Subcutaneous abdominal adipose tissue (tissue), 5 donors: ENCODE data around the gene PHLDA1.

Source experiments
- H3K27ac ChIP-seq: one replicate; pipeline ENCODE4 v1.7.0; 2013; ENCODE audit warnings: low read depth, mild to moderate bottlenecking, inconsistent platforms, low read length, moderate library complexity
- H3K27me3 ChIP-seq, 5 donors: one replicate each; pipeline ENCODE4 v1.7.0; 2013; ENCODE audit warnings: low read length in 5 of 5, inconsistent platforms in 1 of 5; ENCODE audit not compliant: control insufficient read depth in 5 of 5, insufficient read depth in 4 of 5
- H3K36me3 ChIP-seq, 5 donors: one replicate each; pipeline ENCODE4 v1.7.0; 2013; ENCODE audit warnings: low read length in 5 of 5; ENCODE audit not compliant: control insufficient read depth in 5 of 5, insufficient read depth in 5 of 5
- H3K4me1 ChIP-seq, 5 donors: one replicate each; pipeline ENCODE4 v1.7.0; 2013; ENCODE audit warnings: low read length in 5 of 5, mild to moderate bottlenecking in 3 of 5, moderate library complexity in 1 of 5; ENCODE audit not compliant: control insufficient read depth in 5 of 5, insufficient read depth in 5 of 5
- H3K4me3 ChIP-seq, 5 donors: one replicate each; pipeline ENCODE4 v1.7.0; 2013; ENCODE audit warnings: low read length in 5 of 5, low read depth in 1 of 5
- H3K9ac ChIP-seq, 5 donors: one replicate each; pipeline ENCODE4 v1.7.0; 2013; ENCODE audit warnings: low read length in 5 of 5, mild to moderate bottlenecking in 4 of 5, moderate library complexity in 3 of 5
- H3K9me3 ChIP-seq, 5 donors: one replicate each; pipeline ENCODE4 v1.7.0; 2013; ENCODE audit warnings: low read length in 5 of 5; ENCODE audit not compliant: control insufficient read depth in 5 of 5
- donor health status: healthy.
- donor health status: healthy.
- donor health status: healthy.
- donor health status: healthy.
- donor health status: healthy.

PHLDA1 gene

GRCh38 chr12:76041406-76041805 is 9.8 kb upstream of the PHLDA1 start:
- H3K4me3 ChIP-seq: no peak overlapping the region
- H3K4me1 ChIP-seq: peaks cover 0 to 5% (median 0%) of the 10 kb centered on the region in 5 donors
- H3K27me3 ChIP-seq: no peaks in the 10 kb centered on the region
- no peaks in the 10 kb centered on the region for H3K9me3 ChIP-seq
- H3K36me3 ChIP-seq: peaks cover 0 to 6% (median 4%) of the 10 kb centered on the region in 5 donors
- no peak overlapping the region for H3K9ac ChIP-seq
- H3K27ac ChIP-seq: no peak overlapping the region

GRCh38 chr12:76040461-76040860 is 8.9 kb upstream of the PHLDA1 start:
- Histone ChIP-seq H3K27ac (no peak overlapping the region), H3K36me3 (peaks cover 0 to 6% (median 4%) of the 10 kb centered on the region in 5 donors), H3K9me3 (no peaks in the 10 kb centered on the region), H3K9ac (no peak overlapping the region), H3K27me3 (no peaks in the 10 kb centered on the region), H3K4me3 (no peak overlapping the region), H3K4me1 (peaks cover 0 to 5% (median 0%) of the 10 kb centered on the region in 5 donors)

GRCh38 chr12:76038176-76038575 is 6.6 kb upstream of the PHLDA1 start:
- H3K27ac ChIP-seq: no peak overlapping the region
- no peak overlapping the region for H3K4me3 ChIP-seq
- H3K4me1 ChIP-seq: peaks cover 0 to 5% (median 2%) of the 10 kb centered on the region in 5 donors
- H3K9ac ChIP-seq: no peak overlapping the region
- H3K27me3 ChIP-seq: no peaks in the 10 kb centered on the region
- H3K36me3 ChIP-seq: no peaks in the 10 kb centered on the region
- H3K9me3 ChIP-seq: no peaks in the 10 kb centered on the region

GRCh38 chr12:76037130-76038103 is 5.8 kb upstream of the PHLDA1 start:
- Histone ChIP-seq H3K4me3 (no peak overlapping the region), H3K36me3 (no peaks in the 10 kb centered on the region), H3K9ac (no peak overlapping the region), H3K27me3 (no peaks in the 10 kb centered on the region), H3K27ac (no peak overlapping the region), H3K4me1 (peaks cover 0 to 12% (median 9%) of the 10 kb centered on the region in 5 donors), H3K9me3 (no peaks in the 10 kb centered on the region)

GRCh38 chr12:76035045-76035444 is 3.5 kb upstream of the PHLDA1 start:
- H3K9ac ChIP-seq: no peak overlapping the region
- peaks cover 1 to 29% (median 19%) of the 10 kb centered on the region in 5 donors for H3K4me1 ChIP-seq
- H3K4me3 ChIP-seq: no peak overlapping the region
- no peaks in the 10 kb centered on the region for H3K9me3 ChIP-seq
- peaks cover 0 to 3% (median 0%) of the 10 kb centered on the region in 5 donors for H3K27me3 ChIP-seq
- H3K36me3 ChIP-seq: no peaks in the 10 kb centered on the region
- no peak overlapping the region for H3K27ac ChIP-seq

- peak overlapping the region in 2 of 5 donors; percentile 86 to 96 for H3K9ac ChIP-seq
- H3K36me3 ChIP-seq: no peaks in the 10 kb centered on the region
- peaks cover 0 to 13% (median 2%) of the 10 kb centered on the region in 5 donors for H3K27me3 ChIP-seq
- peak overlapping the region in 4 of 5 donors; percentile 75 to 85 (median 81) for H3K4me3 ChIP-seq
- peak overlapping the region; percentile 85 for H3K27ac ChIP-seq
- H3K4me1 ChIP-seq: peaks cover 1 to 33% (median 27%) of the 10 kb centered on the region in 5 donors
- H3K9me3 ChIP-seq: no peaks in the 10 kb centered on the region
These were observed 1.8 kb upstream of the PHLDA1 start for GRCh38 chr12:76033081-76034011.

GRCh38 chr12:76032043-76032981 is 736 bp upstream of the PHLDA1 start:
- H3K4me3 ChIP-seq: peak overlapping the region; percentile 75 to 93 (median 83)
- peaks cover 1 to 33% (median 26%) of the 10 kb centered on the region in 5 donors for H3K4me1 ChIP-seq
- no peaks in the 10 kb centered on the region for H3K36me3 ChIP-seq
- H3K9ac ChIP-seq: peak overlapping the region; percentile 41 to 96 (median 86)
- H3K27me3 ChIP-seq: peaks cover 0 to 13% (median 2%) of the 10 kb centered on the region in 5 donors
- peak overlapping the region; percentile 85 for H3K27ac ChIP-seq
- H3K9me3 ChIP-seq: no peaks in the 10 kb centered on the region

- H3K4me1 ChIP-seq: peaks cover 1 to 33% (median 24%) of the 10 kb centered on the region in 5 donors
These were observed 529 bp downstream of the PHLDA1 start for GRCh38 chr12:76031081-76031413.

More at GRCh38 chr12:76031081-76031413, 529 bp downstream of the PHLDA1 start:
- Histone ChIP-seq H3K27me3 (peaks cover 0 to 13% (median 2%) of the 10 kb centered on the region in 5 donors), H3K9ac (peak overlapping the region in 4 of 5 donors; percentile 62 to 96 (median 78)), H3K9me3 (no peaks in the 10 kb centered on the region), H3K36me3 (no peaks in the 10 kb centered on the region), H3K4me3 (peak overlapping the region; percentile 75 to 93 (median 83)), H3K27ac (peak overlapping the region; percentile 53)
